ENCODE measurements around the gene JAKMIP1. TPM values are rescaled to one million over a fixed set of nuclear protein-coding genes. Genes with fewer than 3 reads are reported as not detected.

The JAKMIP1 gene
- total and polyA plus RNA-seq, 2 of the 13 experiments (the other 11 are each of a cell fraction or from before 2014, with no cell fraction given): not detected

GRCh38 chr4:6044276-6044675, 156.1 kb downstream of the JAKMIP1 start:
- Histone ChIP-seq H3K36me3 (replicated peaks in 1 of 2; ENCODE audit: control insufficient read depth in 1 of 2, insufficient read depth in 2 of 2, low read length in 2 of 2) (no peaks in the 10 kb centered on the region), H3K79me2 (ENCODE audit: insufficient read depth, low read length) (no peaks in the 10 kb centered on the region), H4K20me1 (ENCODE audit: insufficient read depth, low read length) (no peaks in the 10 kb centered on the region), H3K9me3 (ENCODE audit: low read length) (no peaks in the 10 kb centered on the region), H3K9ac (ENCODE audit: insufficient read depth, low read depth, low read length) (no peak overlapping the region), H2AFZ (ENCODE audit: low read length) (no peak overlapping the region), H3K4me3 (replicated peaks in 1 of 3; ENCODE audit: insufficient read depth in 1 of 3, low read depth in 2 of 3, low read length in 3 of 3) (no peak overlapping the region), H3K4me2 (ENCODE audit: low read depth, low read length) (no peak overlapping the region), H3K27me3 (ENCODE audit: control insufficient read depth in 1 of 2, insufficient read depth in 2 of 2, low read length in 2 of 2) (peaks cover 9 to 56% of the 10 kb centered on the region in 2 experiments; a peak in 3 of 5 replicates), H3K4me1 (ENCODE audit: insufficient read depth, low read length) (no peaks in the 10 kb centered on the region), H3K27ac (ENCODE audit: extremely low read length, insufficient read depth, low read length) (no peak overlapping the region)
- in situ Hi-C loops (cut with HindIII; ENCODE audit: extremely low pct_ligation_motif_present, low pct_unique_long_range_greater_than_20kb): no loop called here
- CTCF ChIA-PET (ENCODE audit: low intra/inter-chr PET ratio, low total read pairs): no interaction called here
- no TSS peak for BruUV-seq (replicated peaks)
- ATAC-seq (no peak), FAIRE-seq (no peak), DNase-seq (ENCODE audit: low spot score) (no peak)
- TF ChIP-seq ZFP91 (CRISPR knock-in tag; IDR thresholded peaks at IDR 0.05; ENCODE audit: borderline replicate concordance): no peak
- no peak for TF ChIP-seq ATF1 (CRISPR knock-in tag; IDR thresholded peaks at IDR 0.05)
- TF ChIP-seq TCF7 (IDR thresholded peaks at IDR 0.05; ENCODE audit: low read depth): no peak
- no peak for TF ChIP-seq ZGPAT (CRISPR knock-in tag; IDR thresholded peaks at IDR 0.05)
- no peak for TF ChIP-seq ZNF230 (CRISPR knock-in tag; IDR thresholded peaks at IDR 0.05)
- no peak for TF ChIP-seq MYPOP (CRISPR knock-in tag; IDR thresholded peaks at IDR 0.05)
- TF ChIP-seq MAFK (conservative IDR thresholded peaks at IDR 0.05 in 1 of 2, IDR thresholded peaks at IDR 0.05 in 1 of 2; ENCODE audit: low read length in 2 of 2): no peak
- TF ChIP-seq ZNF430 (CRISPR knock-in tag; IDR thresholded peaks at IDR 0.05): no peak
- TF ChIP-seq, protein P1, sequence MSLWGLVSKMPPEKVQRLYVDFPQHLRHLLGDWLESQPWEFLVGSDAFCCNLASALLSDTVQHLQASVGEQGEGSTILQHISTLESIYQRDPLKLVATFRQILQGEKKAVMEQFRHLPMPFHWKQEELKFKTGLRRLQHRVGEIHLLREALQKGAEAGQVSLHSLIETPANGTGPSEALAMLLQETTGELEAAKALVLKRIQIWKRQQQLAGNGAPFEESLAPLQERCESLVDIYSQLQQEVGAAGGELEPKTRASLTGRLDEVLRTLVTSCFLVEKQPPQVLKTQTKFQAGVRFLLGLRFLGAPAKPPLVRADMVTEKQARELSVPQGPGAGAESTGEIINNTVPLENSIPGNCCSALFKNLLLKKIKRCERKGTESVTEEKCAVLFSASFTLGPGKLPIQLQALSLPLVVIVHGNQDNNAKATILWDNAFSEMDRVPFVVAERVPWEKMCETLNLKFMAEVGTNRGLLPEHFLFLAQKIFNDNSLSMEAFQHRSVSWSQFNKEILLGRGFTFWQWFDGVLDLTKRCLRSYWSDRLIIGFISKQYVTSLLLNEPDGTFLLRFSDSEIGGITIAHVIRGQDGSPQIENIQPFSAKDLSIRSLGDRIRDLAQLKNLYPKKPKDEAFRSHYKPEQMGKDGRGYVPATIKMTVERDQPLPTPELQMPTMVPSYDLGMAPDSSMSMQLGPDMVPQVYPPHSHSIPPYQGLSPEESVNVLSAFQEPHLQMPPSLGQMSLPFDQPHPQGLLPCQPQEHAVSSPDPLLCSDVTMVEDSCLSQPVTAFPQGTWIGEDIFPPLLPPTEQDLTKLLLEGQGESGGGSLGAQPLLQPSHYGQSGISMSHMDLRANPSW (CRISPR knock-in tag; IDR thresholded peaks at IDR 0.05; ENCODE audit: borderline replicate concordance): no peak
- intact Hi-C loops (cut with micrococcal nuclease; ENCODE audit: unreplicated experiment): no loop called here
- 0% methylated on average over 8 of the region's 9 CpGs for WGBS (ENCODE audit: low lambda C conversion rate)
- POLR2A ChIA-PET: no interaction called here
